PC-3 (cell line): Measurements from ENCODE around the gene NFATC2IP.

ENCODE experiments used
- EZH2 ChIP-seq: fragments of 300-600 bp; sonication (generic); IDR thresholded peaks from one replicate; pipeline ENCODE4 v1.6.1; 2017; ENCODE audit warnings: antibody characterized with exemption, mild to moderate bottlenecking, low read length; ENCODE audit not compliant: unreplicated experiment
- EZH2phosphoT487 ChIP-seq: fragments of 300-600 bp; sonication (generic); IDR thresholded peaks from 2 replicates; pipeline ENCODE4 v1.6.1; 2018; ENCODE audit warnings: mild to moderate bottlenecking, antibody characterized with exemption, low read length, borderline replicate concordance
- TF ChIP-seq, protein P1 (sequence below): fragments of 300-600 bp; sonication (generic); conservative IDR thresholded peaks from 2 replicates; pipeline ENCODE4 v1.5.1; 2017; ENCODE audit warnings: antibody characterized with exemption, low read depth, mild to moderate bottlenecking, low read length

DNA sequence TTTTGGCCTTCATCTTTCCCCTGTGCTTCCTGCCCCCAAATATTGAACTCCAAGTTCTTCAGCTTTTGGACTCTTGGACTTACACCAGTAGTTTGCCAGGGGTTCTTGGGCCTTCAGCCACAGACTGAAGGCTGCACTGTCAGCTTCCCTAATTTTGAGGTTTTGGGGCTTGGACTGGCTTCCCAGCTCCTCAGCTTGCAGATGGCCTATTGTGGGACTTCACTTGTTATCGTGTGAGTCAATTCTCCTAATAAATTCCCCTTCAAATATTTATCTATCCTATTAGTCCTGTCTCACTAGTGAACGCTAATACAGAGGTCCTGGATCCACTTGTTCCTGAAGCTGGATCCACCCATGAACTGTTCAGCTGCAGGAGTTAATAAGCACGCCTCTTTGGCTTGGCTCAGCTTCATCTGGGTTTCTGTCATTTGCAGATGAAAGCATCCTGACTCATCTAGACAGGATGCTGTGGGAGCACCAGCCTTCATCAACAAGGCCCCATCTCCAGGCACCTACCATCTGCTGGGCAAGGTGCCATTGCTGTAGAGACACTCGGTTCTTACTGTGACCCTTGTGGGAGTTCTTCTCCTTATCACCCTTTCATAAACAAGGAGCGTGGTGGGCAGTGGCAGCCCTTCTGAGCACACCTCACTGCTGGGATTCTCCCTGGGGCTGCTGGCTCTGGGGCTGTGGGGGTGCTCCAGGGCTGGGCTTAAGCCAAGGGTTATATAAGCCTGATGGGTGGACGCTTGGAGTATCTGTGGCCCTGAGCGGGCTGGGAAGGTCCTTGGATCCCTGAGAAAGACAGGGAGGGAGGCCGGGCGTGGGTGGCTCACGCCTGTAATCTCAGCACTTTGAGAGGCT is 57.2 kb downstream of the NFATC2IP start:
- TF ChIP-seq, protein P1, sequence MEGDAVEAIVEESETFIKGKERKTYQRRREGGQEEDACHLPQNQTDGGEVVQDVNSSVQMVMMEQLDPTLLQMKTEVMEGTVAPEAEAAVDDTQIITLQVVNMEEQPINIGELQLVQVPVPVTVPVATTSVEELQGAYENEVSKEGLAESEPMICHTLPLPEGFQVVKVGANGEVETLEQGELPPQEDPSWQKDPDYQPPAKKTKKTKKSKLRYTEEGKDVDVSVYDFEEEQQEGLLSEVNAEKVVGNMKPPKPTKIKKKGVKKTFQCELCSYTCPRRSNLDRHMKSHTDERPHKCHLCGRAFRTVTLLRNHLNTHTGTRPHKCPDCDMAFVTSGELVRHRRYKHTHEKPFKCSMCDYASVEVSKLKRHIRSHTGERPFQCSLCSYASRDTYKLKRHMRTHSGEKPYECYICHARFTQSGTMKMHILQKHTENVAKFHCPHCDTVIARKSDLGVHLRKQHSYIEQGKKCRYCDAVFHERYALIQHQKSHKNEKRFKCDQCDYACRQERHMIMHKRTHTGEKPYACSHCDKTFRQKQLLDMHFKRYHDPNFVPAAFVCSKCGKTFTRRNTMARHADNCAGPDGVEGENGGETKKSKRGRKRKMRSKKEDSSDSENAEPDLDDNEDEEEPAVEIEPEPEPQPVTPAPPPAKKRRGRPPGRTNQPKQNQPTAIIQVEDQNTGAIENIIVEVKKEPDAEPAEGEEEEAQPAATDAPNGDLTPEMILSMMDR, result no peak
- no peak for TF ChIP-seq EZH2
- no peak for TF ChIP-seq EZH2phosphoT487
